Stimulated activated CD8-positive, alpha-beta memory T cell treated with anti-CD3 and anti-CD28 coated beads, Interleukin-4, amount 100 ng/mL, for 4 hours (primary cell): ENCODE measurements around the gene UPF1.

Source experiments
- DNase-seq, 2 donors: peaks; one replicate each; pipeline ENCODE4 v3.0.0-alpha.2; 2020; ENCODE audit warnings: low read depth in 2 of 2, low spot score in 1 of 2

The UPF1 gene

DNA sequence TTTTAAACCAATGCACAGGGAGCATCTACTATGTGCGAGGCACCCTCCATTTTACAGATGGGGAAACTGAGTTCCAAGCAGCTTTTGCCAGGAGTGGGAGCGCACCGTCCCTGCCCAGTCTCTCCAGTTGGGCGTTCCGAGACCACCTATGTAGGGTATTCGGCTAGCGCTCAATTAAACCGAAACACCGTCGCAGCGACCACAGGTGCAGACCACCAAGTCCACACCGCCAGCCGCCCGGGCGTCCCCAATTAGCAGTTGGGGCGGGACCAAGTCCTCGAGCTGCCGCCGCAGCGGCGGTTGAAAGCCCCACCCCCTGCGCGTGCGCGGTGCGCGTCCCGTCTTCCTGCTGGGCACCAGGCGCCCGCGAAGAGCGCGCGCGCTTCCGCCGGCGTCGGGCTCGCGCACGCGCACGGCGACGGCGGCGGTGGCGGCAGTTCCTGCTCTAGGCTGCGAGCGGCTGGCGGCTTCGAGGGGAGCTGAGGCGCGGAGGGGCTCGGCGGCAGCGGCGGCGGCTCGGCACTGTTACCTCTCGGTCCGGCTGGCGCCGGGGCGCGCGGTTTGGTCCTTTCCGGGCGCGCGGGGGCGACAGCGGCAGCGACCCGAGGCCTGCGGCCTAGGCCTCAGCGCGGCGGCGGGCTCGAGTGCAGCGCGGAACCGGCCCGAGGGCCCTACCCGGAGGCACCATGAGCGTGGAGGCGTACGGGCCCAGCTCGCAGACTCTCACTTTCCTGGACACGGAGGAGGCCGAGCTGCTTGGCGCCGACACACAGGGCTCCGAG is at the start of gene UPF1:
Gene UPF1 (plus strand): TSS at position 436 of the 782 bp plus-strand sequence. CDS start 251 bp downstream, at position 687.
- peak; percentile 86 to 94 for DNase-seq

DNA sequence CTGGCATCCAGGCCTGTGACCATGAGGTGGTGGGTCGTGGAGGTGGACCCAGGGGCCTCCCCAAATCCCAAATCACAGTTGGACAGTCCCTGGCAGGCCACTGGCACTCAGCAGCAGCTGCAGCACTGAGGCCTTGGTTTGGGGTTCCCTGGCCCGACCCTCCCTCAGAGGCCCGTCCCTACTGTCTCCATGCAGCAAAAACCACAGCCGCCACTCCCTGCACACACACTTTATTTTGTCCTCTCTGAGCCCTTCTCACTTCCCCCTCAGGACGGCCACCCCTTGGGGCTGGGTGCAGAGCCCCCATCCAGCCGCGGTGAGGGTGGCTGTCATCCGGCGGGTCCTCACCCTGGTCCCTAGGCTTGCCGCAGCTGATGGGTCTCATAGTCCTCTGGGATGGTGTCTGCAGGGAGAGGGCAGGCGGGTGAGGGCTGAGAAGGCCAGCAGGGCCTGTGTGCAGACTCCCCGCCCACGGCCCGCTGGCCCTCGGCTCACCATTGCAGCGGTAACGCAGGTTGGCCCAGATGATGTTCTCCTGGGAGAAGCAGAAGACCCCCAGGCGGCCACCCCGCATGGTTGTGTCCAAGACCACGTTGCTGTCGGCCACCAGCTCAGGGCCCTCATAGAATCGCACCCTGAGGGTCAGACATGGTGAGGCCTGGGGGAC is 49.1 kb upstream of the UPF1 start:
- DNase-seq, result no peak

DNA sequence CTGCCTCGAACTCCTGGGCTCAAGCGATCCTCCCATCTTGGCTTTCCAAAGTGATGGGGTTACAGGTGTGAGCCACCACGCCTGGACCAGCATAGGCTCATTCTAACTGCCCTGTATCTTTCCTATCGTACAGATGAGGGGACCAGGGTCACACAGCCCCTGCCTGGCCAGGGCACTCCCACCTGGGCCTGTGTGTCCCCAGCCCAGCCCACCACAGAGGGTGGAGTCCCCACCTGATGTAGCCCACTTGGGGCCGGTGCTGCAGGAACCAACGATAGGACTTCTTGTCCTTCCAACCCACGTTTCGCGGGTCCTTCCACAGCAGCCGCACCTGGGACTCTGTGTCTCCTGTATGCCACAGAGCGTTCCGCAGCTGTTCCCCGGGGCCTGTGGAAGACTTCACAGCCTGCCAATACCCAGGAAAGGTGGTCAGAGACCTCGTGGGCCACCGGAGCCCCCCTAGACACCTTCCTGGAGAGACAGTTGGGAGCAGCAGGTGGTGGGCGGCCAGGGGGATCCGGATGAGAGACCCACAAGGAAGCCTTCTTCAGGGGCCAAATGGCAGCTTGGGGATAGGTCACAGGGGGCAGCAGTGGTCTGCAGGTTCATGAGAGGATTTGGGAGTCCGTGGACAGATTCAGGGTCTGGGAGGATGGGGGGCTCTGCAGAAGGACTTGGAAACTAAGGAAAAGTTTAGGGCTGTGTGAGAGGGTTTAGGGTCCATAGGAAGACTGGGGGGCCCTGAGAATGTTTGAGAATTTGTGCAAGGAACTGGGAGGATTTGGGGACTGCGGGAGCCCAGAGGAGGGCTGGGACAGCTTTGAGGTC is 47.6 kb upstream of the UPF1 start:
- DNase-seq, result no peak

DNA sequence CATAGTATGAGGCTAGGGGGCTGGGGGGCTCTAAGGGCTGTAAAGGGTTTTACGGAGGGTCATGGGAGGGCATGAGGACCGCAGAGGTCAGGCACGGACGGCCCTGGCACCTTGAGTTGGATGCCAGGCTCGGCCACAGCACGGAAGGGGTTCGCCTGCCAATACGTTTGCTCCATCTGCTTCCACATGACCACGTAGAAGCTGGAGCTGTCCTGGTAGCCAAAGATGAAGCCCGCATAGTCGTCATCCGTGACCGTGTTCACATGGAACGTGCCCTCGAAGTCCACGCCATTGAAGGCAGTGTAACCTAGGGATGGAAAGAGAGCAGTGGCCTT is 47.0 kb upstream of the UPF1 start:
- DNase-seq, result no peak

DNA sequence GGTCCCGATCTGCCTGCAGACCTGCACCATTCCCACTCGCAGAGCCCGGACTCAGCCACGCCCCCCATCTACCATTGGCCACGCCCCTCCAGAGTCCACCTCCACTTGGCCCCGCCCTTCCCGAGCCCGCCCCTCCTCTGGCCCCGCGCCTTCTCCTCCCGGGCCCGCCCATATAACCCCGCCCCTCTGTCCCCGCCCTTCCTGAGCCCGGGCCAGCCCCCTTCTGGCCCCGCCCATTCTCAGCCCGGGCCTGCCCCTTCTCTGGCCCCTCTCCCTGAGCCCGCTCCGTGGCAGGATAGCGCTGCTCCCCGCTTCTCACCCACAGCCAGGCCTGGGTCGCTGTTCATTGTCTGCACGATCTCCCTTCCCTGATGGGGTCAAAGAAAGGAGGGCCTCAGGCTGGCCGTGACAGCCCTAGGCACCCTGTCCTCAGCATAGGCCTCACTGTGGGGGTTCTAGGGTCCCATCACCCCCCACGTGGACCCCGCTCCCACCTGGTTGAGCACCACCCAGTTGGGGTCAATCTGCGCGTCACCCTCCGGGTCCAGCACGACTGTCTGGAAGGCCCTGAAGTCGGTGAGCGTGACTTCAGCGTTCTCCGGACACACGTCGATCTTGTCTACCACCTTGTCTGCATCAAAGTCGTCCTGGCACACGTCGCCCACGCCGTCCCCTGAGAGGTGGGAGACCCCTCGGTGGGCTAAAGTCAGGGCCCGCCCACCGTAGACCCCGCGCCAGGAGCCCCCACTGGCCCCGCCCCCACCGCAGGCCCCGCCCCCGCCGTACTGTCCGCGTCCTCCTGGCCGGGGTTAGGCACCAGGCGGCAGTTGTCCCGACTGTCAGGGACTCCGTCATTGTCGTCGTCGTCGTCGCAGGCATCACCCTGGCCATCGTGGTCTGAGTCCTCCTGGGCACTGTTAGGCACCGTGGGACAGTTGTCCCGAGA is 46.3 kb upstream of the UPF1 start:
- DNase-seq, result peak; percentile 27 to 35

DNA sequence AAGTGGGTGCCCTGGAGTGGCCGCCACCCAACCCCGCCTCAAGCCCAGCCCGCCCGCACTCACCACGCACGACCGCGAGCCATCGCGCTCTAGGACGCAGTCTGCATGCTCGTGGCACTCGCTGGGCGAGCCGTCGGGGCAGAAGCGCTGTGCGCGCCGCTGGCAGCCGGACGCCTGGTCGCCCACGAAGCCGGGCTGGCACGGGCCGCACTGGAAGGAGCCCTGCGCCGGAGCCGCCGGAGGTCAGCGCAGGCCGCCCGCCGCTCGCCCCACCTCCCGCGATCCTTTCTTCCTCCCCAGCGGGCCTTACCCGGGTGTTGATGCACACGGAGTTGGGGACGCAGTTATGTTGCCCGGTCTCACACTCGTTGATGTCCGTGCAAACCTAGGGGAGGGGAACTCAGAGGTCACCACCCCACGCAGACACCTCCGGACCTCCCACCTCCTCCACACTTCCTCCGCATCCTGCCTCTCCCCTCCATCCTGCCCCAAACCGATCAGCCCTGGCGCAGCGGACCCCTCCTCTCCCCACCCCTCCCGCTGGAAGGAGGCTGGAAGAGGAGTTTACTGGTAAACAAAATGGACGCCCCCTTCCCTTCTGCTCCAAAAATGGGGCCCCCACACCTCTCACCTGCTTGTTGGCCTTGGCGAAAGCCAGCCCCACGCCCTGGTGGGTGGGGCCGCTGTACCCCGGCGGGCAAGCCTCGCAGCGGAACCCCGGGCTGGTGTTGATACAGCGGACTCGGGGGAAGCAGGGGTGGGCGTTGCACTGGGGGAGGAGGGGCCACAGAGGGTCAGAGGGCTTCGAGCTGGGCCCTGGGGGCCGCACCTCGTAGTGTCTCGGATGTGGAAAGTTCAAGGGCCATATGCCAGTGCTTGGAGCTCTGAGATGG is 43.0 kb upstream of the UPF1 start:
- no peak for DNase-seq

DNA sequence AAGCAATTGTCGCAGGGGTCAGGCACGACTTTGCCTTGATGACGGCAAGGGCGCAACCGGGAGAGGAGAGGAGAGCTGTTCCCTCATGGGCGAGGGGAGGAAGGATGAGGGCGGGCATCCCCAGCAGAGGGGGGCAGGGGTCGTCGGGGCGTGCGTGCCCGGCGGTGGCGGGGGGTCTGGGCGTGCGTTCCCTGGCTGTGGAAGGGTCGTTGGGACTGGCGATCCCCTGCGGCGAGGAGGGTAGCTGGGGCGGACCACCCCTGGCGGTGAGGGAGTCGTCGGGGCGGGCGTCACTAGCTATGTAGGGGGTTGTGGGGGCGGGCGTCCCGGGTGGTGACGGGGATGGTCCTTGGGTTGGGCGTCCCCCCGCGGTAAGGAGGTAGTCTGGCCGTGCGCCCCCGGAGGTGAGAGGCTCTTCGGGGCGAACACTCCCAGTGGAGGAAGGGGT is 42.3 kb upstream of the UPF1 start:
- DNase-seq, result no peak

DNA sequence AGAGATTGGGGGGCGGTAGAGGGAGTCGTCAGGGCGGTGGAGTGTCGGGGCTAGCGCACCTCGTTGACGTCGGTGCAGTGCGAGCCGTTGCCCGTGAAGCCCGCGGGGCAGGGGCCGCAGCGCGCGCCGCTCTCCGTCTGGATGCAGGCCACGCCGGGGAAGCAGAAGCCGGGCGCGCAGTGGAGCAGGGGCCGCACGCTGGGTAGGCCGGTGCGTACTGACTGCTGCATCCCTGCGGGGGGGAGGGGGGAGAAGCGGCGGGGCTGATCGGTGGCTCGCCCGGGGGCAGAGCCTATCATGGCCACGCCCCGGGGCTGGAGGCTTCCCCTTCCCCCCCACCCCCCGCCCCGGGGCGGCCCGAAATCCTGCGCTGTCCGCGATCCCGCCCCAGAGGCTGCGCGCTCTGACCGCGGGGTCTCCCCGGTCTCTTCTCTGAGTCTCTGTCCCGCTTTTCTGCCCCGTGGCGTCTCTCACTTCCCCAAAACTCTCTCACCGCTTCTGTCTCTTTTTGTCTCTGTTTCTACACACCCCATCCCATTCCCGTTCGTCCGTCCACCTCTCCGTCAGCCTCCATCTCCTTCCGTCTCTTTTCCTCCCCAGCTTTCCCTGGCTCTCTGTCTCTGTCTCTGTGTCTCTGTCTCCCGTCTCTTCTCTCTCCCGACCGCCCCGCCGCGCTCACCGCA is 41.7 kb upstream of the UPF1 start:
- no peak for DNase-seq

DNA sequence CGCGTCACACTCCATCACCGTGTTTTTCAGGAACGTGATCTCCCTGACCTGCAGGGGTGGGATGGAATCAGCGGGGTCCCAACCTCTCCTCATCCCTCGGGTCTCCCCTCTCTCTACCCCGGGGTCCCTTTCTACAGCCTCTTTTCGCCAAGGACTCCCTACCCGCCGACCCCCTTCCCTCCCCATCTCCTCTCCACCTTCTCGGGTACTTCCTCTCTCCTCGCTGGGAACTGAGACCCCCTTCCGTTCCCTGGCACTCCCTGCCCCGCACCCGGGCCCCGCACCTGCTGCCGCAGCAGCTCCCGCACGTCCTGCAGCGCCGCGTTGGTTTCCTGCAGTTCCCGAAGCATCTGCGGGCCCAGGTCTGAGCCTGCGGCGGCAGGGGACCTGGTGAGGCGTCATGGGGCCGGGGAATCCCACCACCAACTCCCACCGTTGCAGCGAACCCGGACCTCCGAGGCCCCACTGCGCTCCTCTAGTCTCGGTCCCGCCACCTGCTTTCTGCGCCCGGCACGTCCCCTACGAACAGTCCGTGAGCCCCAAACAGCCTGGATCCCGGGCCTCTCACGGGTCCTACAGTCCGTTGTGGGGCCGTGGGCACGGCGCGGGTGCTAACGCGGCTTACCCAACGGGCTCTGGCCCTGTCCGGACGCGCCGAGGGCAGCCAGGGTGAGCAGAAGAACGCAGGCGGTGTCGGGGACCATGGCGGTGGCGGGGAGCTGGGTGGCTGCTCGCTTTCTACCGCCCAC is 41.0 kb upstream of the UPF1 start, which contains the start of gene COMP:
Gene COMP (minus strand): TSS at position 740 of the 749 bp plus-strand sequence. CDS start 36 bp downstream, at position 704.
- DNase-seq, result no peak

DNA sequence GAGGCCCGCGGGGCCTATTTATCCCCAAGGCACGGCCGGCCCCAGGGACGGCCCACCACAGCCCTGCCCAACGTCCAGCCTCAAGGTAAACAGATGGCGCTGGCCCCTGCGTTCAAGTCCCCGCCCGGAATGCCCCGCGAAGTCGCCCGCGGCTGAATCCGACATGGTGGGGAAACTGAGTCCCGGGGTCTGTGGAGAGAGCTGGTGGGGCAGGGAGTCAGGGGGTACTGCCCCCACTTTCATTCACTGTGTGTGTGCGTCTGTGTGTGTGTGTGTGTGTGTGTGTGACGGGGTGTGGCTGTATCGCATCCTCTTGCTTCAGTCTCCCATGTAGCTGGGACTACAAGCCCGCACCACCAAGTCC is 40.5 kb upstream of the UPF1 start:
- no peak for DNase-seq

DNA sequence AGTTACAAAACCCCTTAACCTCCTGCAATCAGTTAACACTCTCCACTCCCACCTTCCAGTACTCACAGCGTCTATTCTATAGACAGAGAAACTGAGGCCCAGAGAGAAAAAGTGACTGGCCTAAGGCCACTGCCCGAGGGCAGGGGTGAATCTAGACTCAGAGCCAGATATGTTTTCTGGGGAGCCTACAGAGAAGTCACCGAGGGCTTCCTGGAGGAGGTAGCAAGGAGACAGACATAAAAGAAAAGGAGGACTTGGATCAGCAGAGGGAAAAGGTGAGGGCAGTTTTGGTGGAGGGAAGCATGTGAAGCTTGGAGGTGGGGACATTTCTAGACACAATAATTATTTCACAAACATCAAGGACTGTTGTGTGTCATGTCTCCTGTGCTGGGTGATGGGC is 39.1 kb upstream of the UPF1 start:
- DNase-seq, result no peak

DNA sequence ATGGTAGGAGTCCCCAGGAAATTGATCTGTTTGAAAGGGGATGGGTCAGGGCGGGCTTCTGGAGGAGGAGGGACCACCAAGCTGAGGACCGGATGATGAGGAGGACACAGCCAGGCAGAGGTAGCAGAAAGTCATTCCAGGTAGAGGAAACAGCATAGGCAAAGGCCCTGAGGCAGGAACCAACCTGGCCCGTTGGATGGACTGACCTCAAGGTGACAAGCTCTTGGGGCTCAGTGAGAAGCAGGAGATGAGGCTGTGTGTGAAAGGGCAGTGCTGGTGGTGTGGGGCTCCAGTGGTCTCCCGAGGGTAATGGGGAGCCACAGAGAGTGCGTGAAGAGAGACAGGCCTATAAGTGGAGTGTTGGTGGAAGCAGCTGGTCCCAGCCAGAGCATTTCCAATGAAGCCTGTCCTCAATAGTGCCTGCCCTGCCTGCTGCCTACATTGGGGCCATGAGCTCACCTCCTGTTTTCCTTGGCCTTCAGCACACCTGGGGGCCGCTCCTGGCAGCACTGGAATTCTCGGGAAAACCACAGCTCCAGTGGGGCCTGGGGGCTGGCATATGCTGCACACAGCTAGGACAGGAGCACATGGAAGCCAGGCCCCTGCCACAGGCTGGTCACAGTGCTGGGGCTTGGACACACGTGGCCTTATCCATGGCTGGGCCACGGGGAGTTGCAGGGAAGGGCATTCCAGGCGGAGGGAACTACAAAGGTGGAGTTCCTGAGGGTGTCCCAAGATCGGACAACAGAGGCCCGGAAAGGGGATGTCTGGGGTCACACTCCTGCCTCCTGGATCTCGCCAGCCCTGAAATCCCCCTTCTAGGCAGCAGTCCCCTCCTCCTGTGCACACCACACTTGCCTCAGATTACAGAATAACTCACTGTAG is 38.4 kb upstream of the UPF1 start:
- DNase-seq, result no peak

DNA sequence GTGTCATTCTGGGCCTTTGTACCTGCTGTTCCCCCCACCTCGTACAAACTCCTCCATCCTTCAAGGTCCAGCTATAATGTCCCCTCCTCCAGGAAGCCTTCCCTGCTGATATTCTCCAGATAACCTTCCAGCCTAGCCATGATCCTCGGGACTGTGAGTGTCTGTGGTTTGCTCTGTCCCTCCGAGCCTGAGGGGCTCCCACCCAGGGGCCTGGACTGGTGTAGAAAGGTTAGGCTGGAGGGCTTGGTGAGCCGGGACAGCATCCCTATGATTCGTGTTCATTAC is 37.8 kb upstream of the UPF1 start:
- DNase-seq, result no peak

DNA sequence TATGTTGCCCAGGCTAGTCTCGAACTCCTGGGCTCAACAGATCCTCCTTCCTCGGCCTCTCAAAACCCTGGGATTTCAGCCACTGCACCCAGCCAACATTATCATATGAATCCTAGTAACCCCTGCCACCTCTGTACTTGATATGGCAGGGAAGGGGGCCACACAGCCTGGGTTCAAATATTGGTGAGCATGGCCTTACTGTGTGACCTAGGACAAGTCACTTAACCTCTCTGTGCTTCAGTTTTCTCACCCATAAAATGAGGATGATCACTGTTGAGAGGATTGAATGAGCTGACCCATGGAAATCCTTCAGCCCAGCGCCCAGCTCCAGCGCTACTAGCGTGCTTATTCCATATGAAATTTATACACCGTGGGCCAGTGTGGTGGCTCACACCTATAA is 37.1 kb upstream of the UPF1 start:
- DNase-seq, result no peak

DNA sequence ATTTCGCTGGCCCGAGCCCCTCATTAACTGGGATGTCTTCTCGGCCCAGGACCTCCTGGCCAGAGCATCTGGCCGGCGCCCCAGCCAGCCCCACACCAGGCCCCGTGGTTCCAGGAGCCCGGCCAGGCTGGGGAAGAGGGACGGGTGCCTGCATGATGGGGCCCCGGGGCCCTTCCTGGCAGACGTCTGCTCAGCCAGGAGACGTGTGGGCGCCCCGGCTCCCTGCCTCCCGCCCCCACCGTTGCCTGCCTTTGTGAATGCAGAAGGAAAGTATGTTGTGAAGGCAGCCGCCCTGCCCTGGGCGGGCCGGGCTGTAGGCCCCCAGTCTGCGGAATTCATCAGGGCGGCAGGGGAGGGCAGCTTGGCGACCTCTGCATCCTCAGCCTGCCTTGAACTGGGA is 36.2 kb upstream of the UPF1 start:
- DNase-seq, result no peak

DNA sequence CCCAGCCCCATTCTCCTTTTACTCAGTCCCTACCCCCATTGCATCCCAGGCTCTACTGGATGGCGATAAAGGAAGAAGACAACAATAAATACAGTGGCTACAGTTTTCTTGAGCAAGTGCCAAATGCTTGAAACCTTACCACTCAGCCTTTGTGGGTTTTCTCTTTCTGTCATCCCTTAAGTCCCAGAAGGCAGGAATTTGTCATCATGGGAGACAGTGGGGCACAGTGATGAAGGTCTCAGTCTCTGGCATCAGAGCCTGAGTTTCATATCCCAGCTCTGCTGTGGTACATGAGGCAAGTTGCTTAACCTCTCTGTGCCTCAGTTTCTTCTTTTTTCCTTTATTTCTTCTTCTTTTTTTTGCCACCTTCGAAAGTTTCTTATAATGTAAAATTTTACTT is 35.5 kb upstream of the UPF1 start:
- no peak for DNase-seq
